Measurements from ENCODE around the gene WNT6. TPM values are rescaled to one million over a fixed set of nuclear protein-coding genes. Genes with fewer than 3 reads are reported as not detected.

The WNT6 gene
- total and polyA plus RNA-seq, 10 of the 15 experiments (the other 5 are each of a cell fraction or from before 2014, with no cell fraction given) = 0.11 to 0.44 (median 0.22) TPM; not detected in 5

DNA sequence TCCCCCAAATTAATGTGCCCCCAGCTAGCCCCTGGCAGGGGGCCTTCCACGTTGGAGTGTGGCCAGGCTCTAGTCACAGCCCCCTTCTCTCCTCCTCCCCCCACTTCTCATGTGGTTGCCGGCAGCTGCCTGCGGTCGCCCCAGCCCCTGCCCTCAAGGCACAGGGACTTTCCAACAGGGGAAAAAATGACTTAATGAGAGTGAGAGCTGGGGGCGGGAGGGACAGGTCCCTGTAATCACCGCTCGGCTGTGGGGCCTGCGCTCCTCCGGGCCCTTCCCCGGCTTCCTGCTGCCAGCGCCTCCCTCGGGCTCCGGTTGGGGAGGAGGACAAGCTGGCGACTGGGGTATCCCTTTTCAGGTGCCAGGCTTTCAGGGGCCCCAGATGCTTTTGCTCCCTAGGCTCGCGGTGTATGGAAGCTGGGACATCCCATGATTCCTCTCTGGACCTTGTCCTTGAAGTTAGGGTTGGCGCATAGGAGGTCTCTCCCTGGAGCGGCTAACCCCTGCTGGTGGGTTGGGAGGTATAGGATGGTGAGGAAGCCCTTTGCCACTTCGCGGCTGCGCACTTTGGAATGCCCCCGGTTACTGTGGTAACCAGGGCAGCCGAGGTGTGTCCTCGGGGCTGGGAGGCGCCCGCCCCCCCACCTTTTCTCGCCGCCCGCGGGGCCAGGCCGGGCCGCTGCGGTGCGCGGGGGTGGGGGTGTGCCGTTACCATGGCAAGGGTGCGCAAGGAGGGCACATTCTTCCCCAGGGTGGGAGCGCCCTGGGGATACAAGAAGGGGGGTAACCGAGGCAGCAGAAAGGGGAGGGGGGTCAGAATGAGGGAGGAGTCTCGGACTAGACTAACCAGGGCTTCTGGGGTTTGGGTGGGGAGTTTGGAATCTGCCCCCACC, 37.1 kb downstream of the WNT6 start (continued):
- 0 out of 2 replicates have a peak, but pooled peaks have one; percentile 58 for TF ChIP-seq CHD4 (IDR thresholded peaks at IDR 0.05)
- TF ChIP-seq ELK1 (IDR thresholded peaks at IDR 0.05; ENCODE audit: low read depth, low read length) = no peak
- peak; percentile 99 for TF ChIP-seq BCL11A (IDR thresholded peaks at IDR 0.05; ENCODE audit: low read depth, low read length)
- TF ChIP-seq JUND (IDR thresholded peaks at IDR 0.05; ENCODE audit: low read depth, low read length) = 0 out of 2 replicates have a peak, but pooled peaks have one; percentile 7
- TF ChIP-seq CUX1 (IDR thresholded peaks at IDR 0.05; ENCODE audit: insufficient replicate concordance, low read depth, low read length) = peak; percentile 46
- peak; percentile 98 for TF ChIP-seq ATF7 (IDR thresholded peaks at IDR 0.05; ENCODE audit: low read depth)
- TF ChIP-seq TBL1XR1 (IDR thresholded peaks at IDR 0.05; ENCODE audit: low read depth, low read length) = peak; percentile 79
- TF ChIP-seq NR2F1 (conservative IDR thresholded peaks at IDR 0.05) = peak; percentile 99
- TF ChIP-seq ZNF207 (IDR thresholded peaks at IDR 0.05; ENCODE audit: borderline replicate concordance) = no peak; the same call in 1 of the 2 replicates
- no peak for TF ChIP-seq FOS (IDR thresholded peaks at IDR 0.05; ENCODE audit: borderline replicate concordance, extremely low read depth, insufficient read length)
- no peak for TF ChIP-seq ATF2 (IDR thresholded peaks at IDR 0.05; ENCODE audit: low read length)
- TF ChIP-seq, protein P1, sequence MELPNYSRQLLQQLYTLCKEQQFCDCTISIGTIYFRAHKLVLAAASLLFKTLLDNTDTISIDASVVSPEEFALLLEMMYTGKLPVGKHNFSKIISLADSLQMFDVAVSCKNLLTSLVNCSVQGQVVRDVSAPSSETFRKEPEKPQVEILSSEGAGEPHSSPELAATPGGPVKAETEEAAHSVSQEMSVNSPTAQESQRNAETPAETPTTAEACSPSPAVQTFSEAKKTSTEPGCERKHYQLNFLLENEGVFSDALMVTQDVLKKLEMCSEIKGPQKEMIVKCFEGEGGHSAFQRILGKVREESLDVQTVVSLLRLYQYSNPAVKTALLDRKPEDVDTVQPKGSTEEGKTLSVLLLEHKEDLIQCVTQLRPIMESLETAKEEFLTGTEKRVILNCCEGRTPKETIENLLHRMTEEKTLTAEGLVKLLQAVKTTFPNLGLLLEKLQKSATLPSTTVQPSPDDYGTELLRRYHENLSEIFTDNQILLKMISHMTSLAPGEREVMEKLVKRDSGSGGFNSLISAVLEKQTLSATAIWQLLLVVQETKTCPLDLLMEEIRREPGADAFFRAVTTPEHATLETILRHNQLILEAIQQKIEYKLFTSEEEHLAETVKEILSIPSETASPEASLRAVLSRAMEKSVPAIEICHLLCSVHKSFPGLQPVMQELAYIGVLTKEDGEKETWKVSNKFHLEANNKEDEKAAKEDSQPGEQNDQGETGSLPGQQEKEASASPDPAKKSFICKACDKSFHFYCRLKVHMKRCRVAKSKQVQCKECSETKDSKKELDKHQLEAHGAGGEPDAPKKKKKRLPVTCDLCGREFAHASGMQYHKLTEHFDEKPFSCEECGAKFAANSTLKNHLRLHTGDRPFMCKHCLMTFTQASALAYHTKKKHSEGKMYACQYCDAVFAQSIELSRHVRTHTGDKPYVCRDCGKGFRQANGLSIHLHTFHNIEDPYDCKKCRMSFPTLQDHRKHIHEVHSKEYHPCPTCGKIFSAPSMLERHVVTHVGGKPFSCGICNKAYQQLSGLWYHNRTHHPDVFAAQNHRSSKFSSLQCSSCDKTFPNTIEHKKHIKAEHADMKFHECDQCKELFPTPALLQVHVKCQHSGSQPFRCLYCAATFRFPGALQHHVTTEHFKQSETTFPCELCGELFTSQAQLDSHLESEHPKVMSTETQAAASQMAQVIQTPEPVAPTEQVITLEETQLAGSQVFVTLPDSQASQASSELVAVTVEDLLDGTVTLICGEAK (IDR thresholded peaks at IDR 0.05; ENCODE audit: borderline replicate concordance) = no peak
- peak; percentile 72 for TF ChIP-seq MEF2B (IDR thresholded peaks at IDR 0.05; ENCODE audit: partially characterized antibody, poor library complexity, severe bottlenecking)
- TF ChIP-seq ASH2L (IDR thresholded peaks at IDR 0.05; ENCODE audit: borderline replicate concordance, low read depth) = peak; percentile 63; the same call in 1 of the 2 replicates
- TF ChIP-seq, protein P2, sequence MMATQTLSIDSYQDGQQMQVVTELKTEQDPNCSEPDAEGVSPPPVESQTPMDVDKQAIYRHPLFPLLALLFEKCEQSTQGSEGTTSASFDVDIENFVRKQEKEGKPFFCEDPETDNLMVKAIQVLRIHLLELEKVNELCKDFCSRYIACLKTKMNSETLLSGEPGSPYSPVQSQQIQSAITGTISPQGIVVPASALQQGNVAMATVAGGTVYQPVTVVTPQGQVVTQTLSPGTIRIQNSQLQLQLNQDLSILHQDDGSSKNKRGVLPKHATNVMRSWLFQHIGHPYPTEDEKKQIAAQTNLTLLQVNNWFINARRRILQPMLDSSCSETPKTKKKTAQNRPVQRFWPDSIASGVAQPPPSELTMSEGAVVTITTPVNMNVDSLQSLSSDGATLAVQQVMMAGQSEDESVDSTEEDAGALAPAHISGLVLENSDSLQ (IDR thresholded peaks at IDR 0.05) = no peak
